Suprapubic skin (tissue), 4 donors: ENCODE measurements around the gene MTMR11.

Source experiments
- EP300 ChIP-seq: sonication (generic); formaldehyde crosslinking; IDR thresholded peaks from one replicate; pipeline ENCODE4 v1.6.1; 2017; ENCODE audit warnings: antibody characterized with exemption
- POLR2A ChIP-seq, 2 donors: fragments of 450-650 bp; IDR thresholded peaks; one replicate each; pipeline ENCODE4 v1.6.1; 2017; ENCODE audit warnings: antibody characterized with exemption in 2 of 2, mild to moderate bottlenecking in 2 of 2, moderate library complexity in 2 of 2
- POLR2AphosphoS5 ChIP-seq, 3 donors: sonication (generic); formaldehyde crosslinking; IDR thresholded peaks; one replicate each; pipeline ENCODE4 v1.6.1; 2017; ENCODE audit warnings: antibody characterized with exemption in 3 of 3
- TF ChIP-seq, protein P1 (sequence below), 2 donors: fragments of 200-600 bp in 1 of 2; fragments of 450-650 bp in 1 of 2; sonication (generic) in 1 of 2; IDR thresholded peaks; one replicate each; pipeline ENCODE4 v1.5.1; 2016 to 2019; ENCODE audit warnings: antibody characterized with exemption in 2 of 2, mild to moderate bottlenecking in 1 of 2, moderate library complexity in 1 of 2

DNA sequence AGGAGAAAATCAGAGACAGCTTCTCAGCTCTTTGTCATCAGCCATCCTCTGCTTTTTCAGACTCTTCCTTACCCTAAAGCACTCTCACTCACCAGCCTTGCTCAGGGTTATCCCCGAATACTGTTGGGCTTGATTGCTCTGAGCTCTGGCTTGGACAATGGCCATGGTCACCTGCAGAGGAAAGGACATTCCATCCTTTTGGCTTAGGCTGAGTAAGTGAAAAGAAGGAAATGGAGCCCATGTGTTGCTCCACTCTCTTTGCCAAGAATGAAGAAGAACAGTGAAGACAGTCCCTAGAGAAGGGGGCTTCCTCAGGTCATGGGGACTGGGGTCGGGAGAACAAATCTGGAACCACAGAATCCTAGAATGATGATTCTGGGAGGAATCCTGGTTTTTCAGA, 2.3 kb downstream of the MTMR11 start:
- TF ChIP-seq POLR2A (IDR thresholded peaks at IDR 0.05) (no peak), POLR2AphosphoS5 (IDR thresholded peaks at IDR 0.05) (no peak), EP300 (no peak)
- TF ChIP-seq, protein P1, sequence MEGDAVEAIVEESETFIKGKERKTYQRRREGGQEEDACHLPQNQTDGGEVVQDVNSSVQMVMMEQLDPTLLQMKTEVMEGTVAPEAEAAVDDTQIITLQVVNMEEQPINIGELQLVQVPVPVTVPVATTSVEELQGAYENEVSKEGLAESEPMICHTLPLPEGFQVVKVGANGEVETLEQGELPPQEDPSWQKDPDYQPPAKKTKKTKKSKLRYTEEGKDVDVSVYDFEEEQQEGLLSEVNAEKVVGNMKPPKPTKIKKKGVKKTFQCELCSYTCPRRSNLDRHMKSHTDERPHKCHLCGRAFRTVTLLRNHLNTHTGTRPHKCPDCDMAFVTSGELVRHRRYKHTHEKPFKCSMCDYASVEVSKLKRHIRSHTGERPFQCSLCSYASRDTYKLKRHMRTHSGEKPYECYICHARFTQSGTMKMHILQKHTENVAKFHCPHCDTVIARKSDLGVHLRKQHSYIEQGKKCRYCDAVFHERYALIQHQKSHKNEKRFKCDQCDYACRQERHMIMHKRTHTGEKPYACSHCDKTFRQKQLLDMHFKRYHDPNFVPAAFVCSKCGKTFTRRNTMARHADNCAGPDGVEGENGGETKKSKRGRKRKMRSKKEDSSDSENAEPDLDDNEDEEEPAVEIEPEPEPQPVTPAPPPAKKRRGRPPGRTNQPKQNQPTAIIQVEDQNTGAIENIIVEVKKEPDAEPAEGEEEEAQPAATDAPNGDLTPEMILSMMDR (IDR thresholded peaks at IDR 0.05): no peak
